Left colon (tissue), 2 donors: ENCODE results near the gene DSCAML1. TPM values are rescaled to one million over a fixed set of nuclear protein-coding genes. Genes with fewer than 3 reads are reported as not detected.

Experiments used
- ATAC-seq: fragments of 200-7000 bp; cut with Tn5 transposase; one replicate; pipeline ENCODE4 v1.9.1; 2020; ENCODE audit warnings: mild to moderate bottlenecking, moderate library complexity
- DNase-seq, 2 donors: peaks; one replicate each; pipeline ENCODE4 v3.0.0-alpha.2; 2020
- intact Hi-C, 2 donors: fragments of 100-400 bp; cut with DNase I in 1 of 2; cut with micrococcal nuclease in 1 of 2; formaldehyde crosslinking; loops; one replicate each; pipeline versions ENCODE4 v1.11.2 to v1.14.0; 2022; cut with DNase I, micrococcal nuclease
- total RNA-seq, 2 donors: library from RNA; stranded (reverse); fragmentation: NEBNext Ultra II Directional; extraction: Animal tissue kit (Norgen Biotek cat#: 25700); gene quantifications; one replicate each; pipeline ENCODE4 v1.2.1, GENCODE V29; 2021
- donor health status: DM: no; HTN: no; CAD: no.
- donor health status: DM: yes; HTN: yes; CAD: no.

DSCAML1 gene
- total RNA-seq, 2 donors from 2014 or later = 3.6 to 8.6 TPM

DNA sequence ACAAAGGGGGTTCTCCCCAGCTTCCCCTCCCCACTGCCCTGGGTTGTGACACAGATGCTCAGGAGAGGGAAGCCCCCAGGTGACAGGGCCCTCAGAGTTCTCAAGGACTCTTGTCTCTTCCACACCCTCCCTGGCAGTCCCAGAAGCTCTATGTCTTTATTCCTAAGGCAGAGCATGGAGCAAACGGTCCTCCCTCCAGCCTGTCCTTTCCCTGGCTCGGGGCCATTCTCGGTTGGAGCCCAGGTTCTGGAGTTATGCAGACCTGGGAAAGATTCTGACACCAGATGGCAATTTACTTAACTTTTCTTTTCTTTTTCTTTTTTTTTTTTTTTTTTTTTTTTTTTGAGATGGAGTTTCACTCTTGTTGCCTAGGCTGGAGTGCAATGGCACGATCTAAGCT lies 282.8 kb downstream of the DSCAML1 start:
- intact Hi-C loops = no loop called here
- DNase-seq (no peak), ATAC-seq (no peak)

GRCh38 chr11:117513666-117514065 lies 283.4 kb downstream of the DSCAML1 start:
- intact Hi-C loops = no loop called here
- no peak for DNase-seq
- no peak for ATAC-seq

DNA sequence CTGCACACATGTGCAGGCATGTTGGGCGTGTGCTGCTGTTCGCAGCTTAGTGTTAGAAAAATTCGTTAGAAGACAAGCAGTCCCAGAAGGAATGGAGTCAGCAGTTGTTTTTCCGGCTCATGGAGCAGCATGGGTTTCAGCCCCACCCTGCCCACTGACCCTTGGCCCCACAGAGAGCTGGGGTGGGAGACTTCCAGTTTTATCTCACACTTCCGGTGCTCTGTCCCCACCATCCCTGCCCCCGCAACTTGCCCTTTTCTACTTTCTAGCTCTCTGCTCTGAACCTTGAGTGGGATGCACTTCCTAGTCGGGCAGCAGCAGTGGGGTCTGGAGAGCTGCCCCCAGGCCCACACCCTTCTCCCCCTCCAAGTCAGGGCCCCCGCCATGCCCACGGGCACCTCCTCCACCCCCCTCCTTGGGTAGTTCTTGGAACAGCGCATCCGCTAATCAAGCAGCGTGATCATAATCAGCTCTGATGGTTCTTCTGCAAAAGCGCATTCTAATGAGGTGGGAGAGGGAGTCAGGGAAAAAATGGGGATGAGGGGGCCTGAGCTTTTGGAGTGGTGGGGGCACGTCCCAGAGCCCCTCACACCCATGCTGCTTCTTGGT lies 285.0 kb downstream of the DSCAML1 start:
- DNase-seq (peak; percentile 39 to 43), ATAC-seq (peak; percentile 86)
- intact Hi-C loops = no loop called here

DNA sequence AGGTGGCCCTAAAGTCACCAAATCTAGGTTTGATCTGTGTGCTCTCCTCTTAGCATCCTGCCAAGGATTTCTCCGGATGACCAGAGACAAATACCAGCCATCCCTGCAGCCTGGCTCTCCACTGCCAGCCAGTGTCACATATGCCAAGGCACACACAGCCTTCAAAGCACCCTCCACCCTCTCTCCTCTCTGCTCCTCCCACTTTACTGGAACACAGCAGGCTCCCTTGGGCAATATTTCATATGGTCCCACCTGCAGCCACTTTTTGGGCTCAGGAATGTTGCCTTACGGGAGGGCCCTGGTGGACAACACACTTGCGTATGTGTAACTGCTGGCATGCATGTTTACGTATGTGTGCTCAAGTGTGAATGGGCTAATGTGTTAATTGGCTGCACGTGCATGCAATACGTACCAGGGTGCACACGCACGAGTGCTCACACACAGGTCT lies 285.5 kb downstream of the DSCAML1 start:
- intact Hi-C loops = no loop called here
- ATAC-seq (peak; percentile 57), DNase-seq (peak in 1 of 2 donors; percentile 8)

- no peak for ATAC-seq
- intact Hi-C loops = no loop called here
- no peak for DNase-seq
Measured at GRCh38 chr11:117510646-117511045, 286.4 kb downstream of the DSCAML1 start.

- ATAC-seq = no peak
- DNase-seq = no peak
- intact Hi-C loops = no loop called here
Measured at GRCh38 chr11:117509543-117509942, 287.5 kb downstream of the DSCAML1 start.

GRCh38 chr11:117506971-117507370 lies 290.0 kb downstream of the DSCAML1 start:
- no peak for ATAC-seq

GRCh38 chr11:117505285-117505970 lies 291.6 kb downstream of the DSCAML1 start:
- no peak for ATAC-seq

More at GRCh38 chr11:117506971-117507370, 290.0 kb downstream of the DSCAML1 start:
- intact Hi-C loops = no loop called here
- no peak for DNase-seq

DNA sequence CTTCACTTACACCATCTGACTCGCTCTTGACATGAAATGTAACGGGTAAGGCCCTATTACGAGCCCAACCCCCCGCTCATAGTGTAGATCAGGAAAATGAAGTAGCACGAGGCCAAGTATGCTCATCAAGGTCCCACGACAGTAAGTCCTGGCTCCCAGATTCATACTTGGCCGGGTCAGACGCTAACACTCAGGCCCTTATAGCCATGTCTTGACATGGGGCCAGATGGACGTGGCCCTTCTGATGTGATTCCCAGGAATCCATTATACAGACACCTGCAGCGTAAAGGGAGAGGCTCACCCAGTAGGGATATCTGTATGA lies 294.3 kb downstream of the DSCAML1 start:
- intact Hi-C loops = no loop called here
- no peak for ATAC-seq

More at GRCh38 chr11:117505285-117505970, 291.6 kb downstream of the DSCAML1 start:
- intact Hi-C loops = no loop called here
- DNase-seq = no peak

DNA sequence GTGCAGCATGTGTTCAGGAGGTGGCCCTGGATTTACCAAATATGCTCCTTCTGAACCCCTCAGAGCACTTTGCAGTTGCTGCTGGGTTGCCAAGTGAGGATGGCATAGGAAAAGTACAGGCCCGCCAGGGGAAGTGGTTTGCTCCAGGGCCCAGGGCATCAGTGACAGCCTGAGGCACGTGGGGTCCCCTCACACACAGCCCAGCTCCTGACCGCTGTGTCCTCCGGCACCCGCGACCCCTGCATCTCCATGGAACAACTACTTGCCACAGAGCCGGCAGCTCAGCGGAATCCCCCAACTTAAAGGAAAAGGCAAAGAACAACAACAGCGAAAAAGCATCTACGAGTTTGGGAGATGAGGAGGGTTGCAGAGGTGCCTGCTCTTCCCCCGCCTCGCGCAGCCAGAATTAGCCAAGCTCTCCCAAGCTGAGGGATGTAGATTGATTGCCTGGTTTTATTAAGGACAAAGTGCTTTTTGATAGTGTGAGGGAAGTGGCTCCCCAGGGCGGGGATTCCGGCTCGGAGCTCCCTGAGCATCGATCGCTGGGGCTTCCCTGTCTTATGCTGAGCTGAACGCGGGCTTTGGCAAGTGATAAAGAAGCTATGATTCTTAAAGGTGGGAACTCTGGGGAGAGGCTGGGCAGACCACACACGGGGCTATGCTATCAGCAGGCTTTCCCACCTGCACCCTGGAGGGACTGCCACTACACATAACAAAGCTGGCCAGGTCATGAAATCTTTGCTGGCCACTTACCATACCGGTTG lies 294.8 kb downstream of the DSCAML1 start:
- ATAC-seq (no peak), DNase-seq (no peak)
- intact Hi-C loops = no loop called here

More for the DNA sequence above, 294.3 kb downstream of the DSCAML1 start:
- DNase-seq = no peak

DNA sequence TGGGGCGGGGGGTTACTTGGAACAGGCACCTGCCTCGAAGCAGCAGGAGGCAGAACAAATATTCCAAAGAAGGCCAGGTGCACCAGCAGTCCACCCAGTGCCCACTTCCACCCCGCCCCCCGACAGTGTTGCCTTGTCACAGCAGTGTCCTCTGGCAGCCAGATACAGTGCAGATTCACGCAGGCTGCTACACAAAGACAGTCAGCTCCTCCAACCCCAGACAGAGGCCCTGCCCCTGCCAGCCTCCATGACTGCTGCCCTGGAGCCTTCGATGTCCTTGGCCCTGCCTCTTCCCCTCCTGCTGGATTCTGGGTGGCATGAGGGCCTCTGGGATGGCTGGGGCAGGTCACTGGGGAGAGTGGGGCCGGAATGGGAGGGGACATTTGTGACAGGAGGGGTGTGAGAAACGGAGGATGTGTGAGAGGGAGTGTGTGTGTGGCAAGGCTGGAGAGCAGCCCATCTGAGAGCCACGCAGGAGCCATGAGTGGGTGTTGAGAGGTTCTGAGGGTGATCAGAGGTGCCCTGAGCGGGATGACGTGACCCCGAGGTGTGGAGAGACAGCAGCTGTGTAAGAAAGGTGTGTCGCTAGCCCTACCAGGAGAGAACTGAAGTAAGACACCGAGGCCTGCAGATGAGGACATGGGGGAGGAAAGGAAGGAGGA lies 295.6 kb downstream of the DSCAML1 start:
- ATAC-seq (no peak), DNase-seq (no peak)
- intact Hi-C loops = no loop called here

DNA sequence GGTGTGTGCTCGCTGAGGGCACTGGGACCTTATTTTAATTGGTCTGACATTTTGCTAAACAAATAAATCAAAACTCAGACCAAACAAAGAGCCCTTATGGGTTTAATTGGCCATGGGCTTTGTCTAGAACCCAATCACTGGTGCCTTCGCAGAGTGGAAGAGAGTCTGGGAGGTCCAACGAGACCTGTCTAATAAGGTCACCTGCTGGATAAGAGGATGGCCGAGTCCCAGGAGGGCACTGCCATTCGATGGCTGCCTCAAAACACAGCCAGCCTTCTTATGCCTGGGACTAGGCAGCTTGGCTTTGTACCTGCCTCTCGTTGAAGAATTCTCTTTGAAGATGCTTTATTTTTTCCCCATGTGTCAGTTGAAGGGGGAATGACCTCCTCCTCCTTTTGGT lies 298.2 kb downstream of the DSCAML1 start:
- DNase-seq = no peak

DNA sequence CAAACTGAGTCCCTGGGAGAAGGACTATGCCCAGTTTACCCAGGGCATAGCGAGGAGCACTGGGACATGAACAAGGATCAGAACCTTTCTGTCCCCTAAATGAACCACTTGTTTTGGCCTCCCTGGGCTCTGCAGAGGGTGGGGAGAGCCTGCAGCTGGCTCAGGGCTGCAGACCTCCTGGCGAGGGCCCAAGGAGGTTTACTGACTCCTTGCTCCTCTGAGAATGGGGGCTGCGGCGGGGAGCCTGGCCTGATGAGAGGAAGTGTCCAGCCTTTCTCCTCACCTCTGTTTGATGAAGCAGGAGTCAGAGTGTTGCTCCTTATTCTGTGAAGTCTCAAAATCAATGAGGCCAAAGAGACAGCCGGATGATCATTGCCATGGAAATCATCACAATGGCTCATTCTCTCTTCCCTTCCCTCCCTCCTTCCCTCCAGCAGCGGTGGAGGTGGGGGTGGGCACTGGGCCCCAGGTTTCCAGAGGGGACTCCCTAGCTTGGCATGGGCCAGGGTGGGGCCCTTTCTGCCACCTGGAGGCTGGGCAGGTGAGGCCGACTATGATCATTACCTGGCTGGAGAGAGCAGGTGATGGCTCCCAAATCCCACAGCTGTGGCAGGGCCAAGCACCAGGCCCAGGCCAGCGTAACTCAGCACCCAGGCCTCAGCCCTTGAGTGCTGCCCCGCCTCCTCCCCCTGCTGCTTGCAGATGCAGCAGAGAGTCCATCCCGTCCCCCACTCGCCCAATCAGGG lies 299.6 kb downstream of the DSCAML1 start:
- DNase-seq (no peak), ATAC-seq (no peak)
- intact Hi-C loops = no loop called here

More for the DNA sequence above, 298.2 kb downstream of the DSCAML1 start:
- intact Hi-C loops = no loop called here
- no peak for ATAC-seq

DNA sequence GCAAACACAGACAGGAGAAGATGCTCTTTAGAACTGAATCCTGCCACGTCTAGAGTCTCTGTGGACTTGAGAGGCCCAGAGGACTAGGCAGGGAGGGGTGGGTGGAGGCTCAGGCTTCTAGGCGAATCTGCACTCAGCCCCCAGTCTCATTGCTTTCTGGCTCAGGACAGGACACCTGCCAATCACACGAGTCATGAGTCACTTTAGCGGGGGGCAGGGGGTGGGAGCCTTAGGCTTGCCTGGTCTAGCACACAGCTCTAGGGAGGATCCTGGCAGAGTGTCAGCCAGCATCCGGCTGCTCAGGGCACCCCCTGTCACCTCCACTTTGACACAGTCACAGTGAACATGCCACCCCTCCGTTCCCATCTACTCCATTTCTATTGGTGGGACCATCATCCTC lies 301.7 kb downstream of the DSCAML1 start:
- DNase-seq (no peak), ATAC-seq (no peak)
- intact Hi-C loops = no loop called here

GRCh38 chr11:117492578-117493251 lies 304.3 kb downstream of the DSCAML1 start:
- intact Hi-C loops = no loop called here
- ATAC-seq (no peak), DNase-seq (no peak)

- intact Hi-C loops = no loop called here
- DNase-seq (no peak), ATAC-seq (no peak)
Measured at GRCh38 chr11:117490911-117491310, 306.1 kb downstream of the DSCAML1 start.

- ATAC-seq = no peak
- intact Hi-C loops = no loop called here
Measured at GRCh38 chr11:117489999-117490679, 306.9 kb downstream of the DSCAML1 start.

More at GRCh38 chr11:117489999-117490679, 306.9 kb downstream of the DSCAML1 start:
- no peak for DNase-seq
